ENCODE results near the gene FBXW7. TPM values are rescaled to one million over a fixed set of nuclear protein-coding genes. Genes with fewer than 3 reads are reported as not detected.

The FBXW7 gene
- total and polyA plus RNA-seq, 2 donors (not counting 1 experiment from before 2014, with no cell fraction given): 23.0 to 125 TPM

DNA sequence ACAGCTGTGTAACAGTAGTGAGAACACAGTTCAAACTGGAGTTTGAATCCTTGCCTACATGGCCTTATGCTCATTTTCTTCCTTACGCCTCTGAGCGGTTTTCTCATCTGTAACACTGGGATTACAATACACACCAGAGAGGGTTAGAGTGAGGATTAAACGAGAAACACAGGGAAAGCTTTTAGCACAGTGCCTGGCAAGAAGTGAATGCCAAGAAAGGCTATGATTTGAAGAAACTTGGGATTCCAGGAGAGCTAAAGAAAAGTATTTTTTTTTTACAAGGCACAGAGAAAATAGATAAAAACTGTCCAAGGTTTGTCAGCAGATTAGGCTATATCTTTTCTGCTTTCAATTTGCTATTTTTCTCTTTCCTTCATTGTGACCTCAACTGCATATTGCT is 246.4 kb downstream of the FBXW7 start:
- no peaks in the 10 kb centered on the region for H3K27me3 Mint-ChIP-seq
- intact Hi-C loops (cut with micrococcal nuclease): no loop called here
- Histone ChIP-seq H3K79me2 (ENCODE audit: control insufficient read depth, insufficient read depth, low read length) (no peaks in the 10 kb centered on the region), H3K4me2 (replicated peaks; ENCODE audit: low read depth, low read length, poor library complexity, severe bottlenecking) (no peak overlapping the region), H3K4me1 (ENCODE audit: control insufficient read depth in 2 of 2, insufficient read depth in 2 of 2, low read length in 2 of 2) (no peaks in the 10 kb centered on the region), H3K27me3 (replicated peaks in 1 of 4; ENCODE audit: control extremely low read depth in 1 of 4, control insufficient read depth in 3 of 4, insufficient read depth in 4 of 4, low read length in 3 of 4) (no peaks in the 10 kb centered on the region), H3K36me3 (replicated peaks in 1 of 2; ENCODE audit: control extremely low read depth in 1 of 2, control insufficient read depth in 1 of 2, extremely low read depth in 1 of 2, insufficient read depth in 2 of 2, low read length in 1 of 2) (no peaks in the 10 kb centered on the region), H3K4me3 (ENCODE audit: control extremely low read depth in 1 of 5, extremely low read depth in 1 of 5, insufficient read depth in 1 of 5, low read depth in 2 of 5, low read length in 4 of 5) (no peak overlapping the region), H3K9ac (ENCODE audit: low read length) (no peak overlapping the region), H2AFZ (ENCODE audit: insufficient read depth, low read depth, low read length, poor library complexity, severe bottlenecking) (no peak overlapping the region), H3K9me3 (ENCODE audit: control extremely low read depth in 1 of 3, control insufficient read depth in 2 of 3, insufficient read depth in 1 of 3, low read length in 2 of 3) (no peaks in the 10 kb centered on the region), H3K27ac (ENCODE audit: low read length in 2 of 2) (no peak overlapping the region), H4K20me1 (ENCODE audit: control insufficient read depth, insufficient read depth, low read length, poor library complexity, severe bottlenecking) (no peaks in the 10 kb centered on the region)
- TF ChIP-seq EZH2 (IDR thresholded peaks at IDR 0.05; ENCODE audit: borderline replicate concordance, insufficient read depth, low read depth, low read length, poor library complexity, severe bottlenecking): no peak
- no peak for TF ChIP-seq CTCF (IDR thresholded peaks at IDR 0.05)
- no peak overlapping the region for H3K4me3 Mint-ChIP-seq
- H3K4me1 Mint-ChIP-seq: no peaks in the 10 kb centered on the region
- no CpG with 5 or more reads among the region's 3 CpGs for WGBS (ENCODE audit: insufficient coverage)
- no peaks in the 10 kb centered on the region for H3K9me3 Mint-ChIP-seq (ENCODE audit: insufficient read depth)
- CTCF ChIA-PET: no interaction called here
- ATAC-seq (ENCODE audit: low read depth): no peak
- H3K27ac Mint-ChIP-seq: no peak overlapping the region
- no peak for DNase-seq
- POLR2A ChIA-PET: no interaction called here

DNA sequence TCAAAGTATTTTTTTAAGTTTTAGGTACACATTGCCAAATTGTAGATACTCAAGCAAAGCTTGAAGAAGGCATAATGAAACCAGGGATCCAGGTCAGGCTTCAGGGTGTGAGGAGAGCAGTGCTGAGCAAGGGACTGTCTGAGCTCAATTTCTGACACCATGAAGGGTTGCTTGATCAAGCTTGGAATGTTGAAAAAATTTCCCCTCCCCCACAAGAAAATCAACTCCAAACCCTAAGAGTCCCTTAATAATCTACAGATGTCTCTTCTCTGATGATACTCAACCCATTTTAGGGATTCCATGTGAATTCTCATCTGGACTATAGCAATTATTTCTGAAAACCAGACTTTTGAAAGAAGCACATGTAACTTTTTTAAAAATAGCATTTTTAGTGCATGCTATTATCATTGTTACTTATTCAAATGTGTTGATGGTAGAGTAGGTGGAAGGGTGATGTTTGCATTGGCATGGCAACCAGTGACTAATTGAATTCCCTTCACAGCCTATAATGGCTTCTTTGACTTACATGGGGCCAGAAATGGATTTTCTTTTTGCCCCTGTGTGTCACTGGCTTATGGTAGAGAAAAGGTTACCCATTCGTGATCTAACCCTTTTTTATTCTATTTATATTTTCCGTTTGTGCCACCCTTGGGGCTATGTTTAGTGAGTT is 252.0 kb downstream of the FBXW7 start:
- H3K9me3 Mint-ChIP-seq (ENCODE audit: insufficient read depth): no peaks in the 10 kb centered on the region
- Histone ChIP-seq H3K9ac (ENCODE audit: low read length) (no peak overlapping the region), H3K9me3 (ENCODE audit: control extremely low read depth in 1 of 3, control insufficient read depth in 2 of 3, insufficient read depth in 1 of 3, low read length in 2 of 3) (peaks cover 0 to 3% (median 0%) of the 10 kb centered on the region in 3 donors), H3K36me3 (replicated peaks in 1 of 2; ENCODE audit: control extremely low read depth in 1 of 2, control insufficient read depth in 1 of 2, extremely low read depth in 1 of 2, insufficient read depth in 2 of 2, low read length in 1 of 2) (no peaks in the 10 kb centered on the region), H3K4me2 (replicated peaks; ENCODE audit: low read depth, low read length, poor library complexity, severe bottlenecking) (no peak overlapping the region), H3K79me2 (ENCODE audit: control insufficient read depth, insufficient read depth, low read length) (no peaks in the 10 kb centered on the region), H3K4me3 (ENCODE audit: control extremely low read depth in 1 of 5, extremely low read depth in 1 of 5, insufficient read depth in 1 of 5, low read depth in 2 of 5, low read length in 4 of 5) (no peak overlapping the region), H4K20me1 (ENCODE audit: control insufficient read depth, insufficient read depth, low read length, poor library complexity, severe bottlenecking) (no peaks in the 10 kb centered on the region), H3K4me1 (ENCODE audit: control insufficient read depth in 2 of 2, insufficient read depth in 2 of 2, low read length in 2 of 2) (no peaks in the 10 kb centered on the region), H2AFZ (ENCODE audit: insufficient read depth, low read depth, low read length, poor library complexity, severe bottlenecking) (no peak overlapping the region), H3K27ac (ENCODE audit: low read length in 2 of 2) (no peak overlapping the region), H3K27me3 (replicated peaks in 1 of 4; ENCODE audit: control extremely low read depth in 1 of 4, control insufficient read depth in 3 of 4, insufficient read depth in 4 of 4, low read length in 3 of 4) (no peaks in the 10 kb centered on the region)
- no peak overlapping the region for H3K4me3 Mint-ChIP-seq
- CTCF ChIA-PET: no interaction called here
- H3K27me3 Mint-ChIP-seq: no peaks in the 10 kb centered on the region
- H3K27ac Mint-ChIP-seq: no peak overlapping the region
- WGBS (ENCODE audit: insufficient coverage): no CpG with 5 or more reads among the region's 2 CpGs
- H3K4me1 Mint-ChIP-seq: no peaks in the 10 kb centered on the region
- ATAC-seq (ENCODE audit: low read depth) (no peak), DNase-seq (no peak)
- POLR2A ChIA-PET: no interaction called here
- intact Hi-C loops (cut with micrococcal nuclease): no loop called here
- TF ChIP-seq CTCF (IDR thresholded peaks at IDR 0.05) (no peak), EZH2 (IDR thresholded peaks at IDR 0.05; ENCODE audit: borderline replicate concordance, insufficient read depth, low read depth, low read length, poor library complexity, severe bottlenecking) (no peak)
